Breast epithelium (tissue), 3 donors: ENCODE results near the gene TGM2.

Source experiments
- POLR2A ChIP-seq: fragments of 450-650 bp; IDR thresholded peaks from one replicate; pipeline ENCODE4 v1.6.1; 2016; ENCODE audit warnings: antibody characterized with exemption, mild to moderate bottlenecking, moderate library complexity
- TF ChIP-seq, protein P1 (sequence below), 3 donors: fragments of 450-650 bp; IDR thresholded peaks; one replicate each; pipeline ENCODE4 v1.5.1; 2016 to 2017; ENCODE audit warnings: antibody characterized with exemption in 3 of 3, mild to moderate bottlenecking in 3 of 3, moderate library complexity in 3 of 3

DNA sequence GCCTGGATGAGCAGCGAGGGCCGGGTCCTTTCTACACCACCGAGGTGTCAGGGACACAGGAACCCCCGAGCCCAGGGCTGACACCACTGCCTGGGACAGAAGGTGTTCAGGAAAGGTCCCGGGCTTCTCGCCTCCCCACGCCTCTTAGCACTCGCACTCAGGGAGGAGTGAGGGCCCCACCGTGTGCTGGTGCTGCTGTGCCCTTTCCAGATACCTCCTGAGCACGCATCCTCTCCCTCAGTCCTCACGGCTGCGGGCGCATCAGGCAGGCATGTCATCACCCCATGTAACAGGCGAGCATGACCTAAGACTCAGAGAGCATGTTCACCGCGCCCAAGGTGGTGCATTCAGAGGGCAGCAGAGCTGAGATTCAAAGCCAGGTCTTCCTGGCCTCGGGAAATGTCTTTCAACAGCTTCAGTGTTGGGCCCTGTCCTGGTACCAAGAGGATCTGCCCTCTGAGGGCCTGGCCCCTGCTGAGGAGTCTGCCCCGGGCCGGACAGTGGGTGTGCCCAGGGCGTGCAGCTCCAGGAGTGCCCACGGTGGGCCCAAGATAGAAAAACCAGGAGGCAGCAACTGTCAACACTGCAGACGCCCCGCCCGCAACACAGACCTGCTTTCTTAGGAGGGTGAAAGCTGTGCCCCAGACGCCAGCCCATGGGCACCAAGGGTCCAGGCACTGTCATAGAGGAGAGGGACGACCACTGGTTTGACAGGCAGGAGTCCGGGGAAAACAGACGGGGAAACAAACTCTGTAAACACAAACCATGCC, 29.2 kb downstream of the TGM2 start:
- TF ChIP-seq, protein P1, sequence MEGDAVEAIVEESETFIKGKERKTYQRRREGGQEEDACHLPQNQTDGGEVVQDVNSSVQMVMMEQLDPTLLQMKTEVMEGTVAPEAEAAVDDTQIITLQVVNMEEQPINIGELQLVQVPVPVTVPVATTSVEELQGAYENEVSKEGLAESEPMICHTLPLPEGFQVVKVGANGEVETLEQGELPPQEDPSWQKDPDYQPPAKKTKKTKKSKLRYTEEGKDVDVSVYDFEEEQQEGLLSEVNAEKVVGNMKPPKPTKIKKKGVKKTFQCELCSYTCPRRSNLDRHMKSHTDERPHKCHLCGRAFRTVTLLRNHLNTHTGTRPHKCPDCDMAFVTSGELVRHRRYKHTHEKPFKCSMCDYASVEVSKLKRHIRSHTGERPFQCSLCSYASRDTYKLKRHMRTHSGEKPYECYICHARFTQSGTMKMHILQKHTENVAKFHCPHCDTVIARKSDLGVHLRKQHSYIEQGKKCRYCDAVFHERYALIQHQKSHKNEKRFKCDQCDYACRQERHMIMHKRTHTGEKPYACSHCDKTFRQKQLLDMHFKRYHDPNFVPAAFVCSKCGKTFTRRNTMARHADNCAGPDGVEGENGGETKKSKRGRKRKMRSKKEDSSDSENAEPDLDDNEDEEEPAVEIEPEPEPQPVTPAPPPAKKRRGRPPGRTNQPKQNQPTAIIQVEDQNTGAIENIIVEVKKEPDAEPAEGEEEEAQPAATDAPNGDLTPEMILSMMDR (IDR thresholded peaks at IDR 0.05) = no peak
- TF ChIP-seq POLR2A = no peak
